Peyer's patch (tissue), 4 donors: ENCODE data around the gene DOCK11.

Experiments used
- POLR2A ChIP-seq, 2 donors: fragments of 450-650 bp; IDR thresholded peaks; one replicate each; pipeline ENCODE4 v1.5.1; 2017; ENCODE audit warnings: antibody characterized with exemption in 2 of 2, mild to moderate bottlenecking in 2 of 2, moderate library complexity in 2 of 2
- TF ChIP-seq, protein P1 (sequence below), 6 experiments: fragments of 450-650 bp in 4 of 6; fragments of 200-600 bp in 2 of 6; sonication (generic) in 1 of 6; IDR thresholded peaks; one replicate each; pipeline ENCODE4 v1.5.1; 2017 to 2019; ENCODE audit warnings: antibody characterized with exemption in 6 of 6, mild to moderate bottlenecking in 3 of 6, moderate library complexity in 1 of 6

GRCh38 chrX:118474586-118474985 lies 21.0 kb upstream of the DOCK11 start:
- TF ChIP-seq, protein P1, sequence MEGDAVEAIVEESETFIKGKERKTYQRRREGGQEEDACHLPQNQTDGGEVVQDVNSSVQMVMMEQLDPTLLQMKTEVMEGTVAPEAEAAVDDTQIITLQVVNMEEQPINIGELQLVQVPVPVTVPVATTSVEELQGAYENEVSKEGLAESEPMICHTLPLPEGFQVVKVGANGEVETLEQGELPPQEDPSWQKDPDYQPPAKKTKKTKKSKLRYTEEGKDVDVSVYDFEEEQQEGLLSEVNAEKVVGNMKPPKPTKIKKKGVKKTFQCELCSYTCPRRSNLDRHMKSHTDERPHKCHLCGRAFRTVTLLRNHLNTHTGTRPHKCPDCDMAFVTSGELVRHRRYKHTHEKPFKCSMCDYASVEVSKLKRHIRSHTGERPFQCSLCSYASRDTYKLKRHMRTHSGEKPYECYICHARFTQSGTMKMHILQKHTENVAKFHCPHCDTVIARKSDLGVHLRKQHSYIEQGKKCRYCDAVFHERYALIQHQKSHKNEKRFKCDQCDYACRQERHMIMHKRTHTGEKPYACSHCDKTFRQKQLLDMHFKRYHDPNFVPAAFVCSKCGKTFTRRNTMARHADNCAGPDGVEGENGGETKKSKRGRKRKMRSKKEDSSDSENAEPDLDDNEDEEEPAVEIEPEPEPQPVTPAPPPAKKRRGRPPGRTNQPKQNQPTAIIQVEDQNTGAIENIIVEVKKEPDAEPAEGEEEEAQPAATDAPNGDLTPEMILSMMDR (IDR thresholded peaks at IDR 0.05) = no peak
- TF ChIP-seq POLR2A (IDR thresholded peaks at IDR 0.05) = no peak
